Pancreas (tissue), 10 donors: ENCODE measurements around the gene SLC1A6. TPM values are rescaled to one million over a fixed set of nuclear protein-coding genes. Genes with fewer than 3 reads are reported as not detected.

Source experiments
- ATAC-seq, 4 donors: fragments of 200-7000 bp; cut with Tn5 transposase; one replicate each; pipeline versions ENCODE4 v1.8.0 to v1.9.1; 2020; ENCODE audit warnings: mild to moderate bottlenecking in 4 of 4, moderate library complexity in 4 of 4
- DNase-seq, 6 donors: peaks; one replicate each; pipeline ENCODE4 v3.0.0-alpha.2; 2020
- FAIRE-seq: peaks from 2 replicates; lab custom pipeline; 2012; peaks lifted over from hg19 to GRCh38; lab: Jason Lieb, UNC
- H3K27ac ChIP-seq, 4 donors: fragments of 200-600 bp; sonication (generic); 1 replicate in 3 of 4; 2 replicates in 1 of 4; pipeline versions ENCODE4 v1.5.0 to v1.8.0; 2020
- H3K27me3 ChIP-seq, 4 donors: fragments of 200-600 bp; one replicate each; pipeline ENCODE4 v1.8.0; 2021
- H3K36me3 ChIP-seq, 3 donors: fragments of 200-600 bp; sonication (generic) in 1 of 3; one replicate each; pipeline versions ENCODE4 v1.5.0 to v1.8.0; 2020 to 2021
- H3K4me1 ChIP-seq, 3 donors: fragments of 200-600 bp; one replicate each; pipeline ENCODE4 v1.8.0; 2021
- H3K4me3 ChIP-seq, 4 donors: fragments of 200-600 bp; sonication (generic) in 2 of 4; one replicate each; pipeline versions ENCODE4 v1.5.0 to v1.8.0; 2020 to 2021
- H3K9me3 ChIP-seq, 4 donors: fragments of 200-600 bp; one replicate each; pipeline ENCODE4 v1.8.0; 2021
- WGBS, 2 donors: extraction: QIAGEN DNeasy Blood & Tissue Kit; methylation state at CpG; one replicate each; pipeline ENCODE4 v1.1.7; 2013; 5-methylcytosine and 5-hydroxymethylcytosine counted together
- intact Hi-C, 3 donors: fragments of 100-400 bp; cut with DNase I; formaldehyde crosslinking; loops; one replicate each; pipeline versions ENCODE4 v1.11.1 to v1.14.2; 2022
- polyA plus RNA-seq, 2 donors: library from polyadenylated mRNA; stranded (reverse); fragments of 200-250 nt; gene quantifications; one replicate each; pipeline ENCODE4 v1.2.3, GENCODE V29; 2013
- total RNA-seq, 6 donors: library from RNA; stranded (reverse); fragmentation: NEBNext Ultra II Directional in 4 of 6; extraction: Animal tissue kit (Norgen Biotek cat#: 25700) in 4 of 6; gene quantifications; one replicate each; pipeline versions ENCODE4 v1.2.1 to v1.2.4, GENCODE V29; 2021 to 2023
- TF ChIP-seq, protein P1 (sequence below), 4 donors: fragments of 200-600 bp; sonication (generic) in 3 of 4; IDR thresholded peaks; one replicate each; pipeline versions ENCODE4 v1.5.0 to v1.8.0; 2021; ENCODE audit warnings: antibody characterized with exemption in 4 of 4
- donor health status: healthy with polysubstance abuse.
- donor health status: DM: no; HTN: no; CAD: no; lungs with moderate emphysema.
- donor health status: DM: no; HTN: no; CAD: no.
- donor health status: control.
- donor health status: control.
- donor health status: Bipolar disorder and iron deficiency.
- donor health status: DM: yes; HTN: yes; CAD: no.
- donor health status: DM: no; HTN: no; CAD: no.
- donor health status: DM: no; HTN: no; CAD: no.
- donor health status: DM: yes; HTN: yes; CAD: no.

SLC1A6 gene
- total and polyA plus RNA-seq, 8 donors = 0.15 to 0.38 (median 0.23) TPM; not detected in 5

DNA sequence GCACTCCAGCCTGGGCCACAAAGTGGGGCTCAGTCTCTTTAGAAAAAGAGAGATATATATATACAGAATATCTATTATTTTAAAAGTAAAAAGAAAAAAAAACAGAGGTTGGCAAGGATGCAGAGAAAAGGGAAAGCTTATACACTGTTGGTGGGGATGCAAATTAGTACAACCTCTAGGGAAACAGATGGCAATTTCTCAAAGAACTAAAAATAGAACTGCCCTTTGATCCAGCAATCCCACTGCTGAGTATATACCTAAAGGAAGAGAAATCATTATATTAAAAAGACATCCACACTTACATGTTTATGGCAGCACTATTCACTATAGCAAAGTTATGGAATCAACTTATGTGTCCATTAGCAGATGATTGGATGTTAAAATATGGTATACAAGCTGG lies 28.6 kb upstream of the SLC1A6 start:
- Histone ChIP-seq H3K9me3 (no peaks in the 10 kb centered on the region), H3K4me3 (no peak overlapping the region), H3K4me1 (peaks cover 0 to 5% (median 0%) of the 10 kb centered on the region in 3 donors), H3K27me3 (no peaks in the 10 kb centered on the region), H3K36me3 (no peaks in the 10 kb centered on the region), H3K27ac (no peak overlapping the region)
- no peak for DNase-seq
- intact Hi-C loops = no loop called here
- peak; percentile 70 to 89 (median 80) for ATAC-seq
- TF ChIP-seq, protein P1, sequence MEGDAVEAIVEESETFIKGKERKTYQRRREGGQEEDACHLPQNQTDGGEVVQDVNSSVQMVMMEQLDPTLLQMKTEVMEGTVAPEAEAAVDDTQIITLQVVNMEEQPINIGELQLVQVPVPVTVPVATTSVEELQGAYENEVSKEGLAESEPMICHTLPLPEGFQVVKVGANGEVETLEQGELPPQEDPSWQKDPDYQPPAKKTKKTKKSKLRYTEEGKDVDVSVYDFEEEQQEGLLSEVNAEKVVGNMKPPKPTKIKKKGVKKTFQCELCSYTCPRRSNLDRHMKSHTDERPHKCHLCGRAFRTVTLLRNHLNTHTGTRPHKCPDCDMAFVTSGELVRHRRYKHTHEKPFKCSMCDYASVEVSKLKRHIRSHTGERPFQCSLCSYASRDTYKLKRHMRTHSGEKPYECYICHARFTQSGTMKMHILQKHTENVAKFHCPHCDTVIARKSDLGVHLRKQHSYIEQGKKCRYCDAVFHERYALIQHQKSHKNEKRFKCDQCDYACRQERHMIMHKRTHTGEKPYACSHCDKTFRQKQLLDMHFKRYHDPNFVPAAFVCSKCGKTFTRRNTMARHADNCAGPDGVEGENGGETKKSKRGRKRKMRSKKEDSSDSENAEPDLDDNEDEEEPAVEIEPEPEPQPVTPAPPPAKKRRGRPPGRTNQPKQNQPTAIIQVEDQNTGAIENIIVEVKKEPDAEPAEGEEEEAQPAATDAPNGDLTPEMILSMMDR (IDR thresholded peaks at IDR 0.05) = no peak
- FAIRE-seq = no peak

DNA sequence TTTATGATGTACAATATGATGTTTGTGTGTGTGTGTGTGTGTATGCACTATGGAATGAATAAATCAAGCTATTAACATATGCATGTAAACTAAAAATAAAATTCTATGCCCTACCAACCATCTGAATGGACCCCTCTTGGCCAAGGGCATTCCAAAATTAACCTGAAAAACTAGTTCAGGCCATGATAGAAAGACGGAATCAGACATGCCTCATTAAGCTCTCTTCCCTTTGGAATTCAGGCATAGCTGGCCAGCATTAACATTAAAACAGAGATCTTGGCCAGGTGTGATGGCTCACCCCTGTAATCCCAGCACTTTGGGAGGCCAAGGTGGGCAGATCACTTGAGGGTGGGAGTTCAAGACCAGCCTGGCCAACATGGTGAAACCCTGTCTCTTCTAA lies 18.3 kb upstream of the SLC1A6 start:
- DNase-seq = no peak
- Histone ChIP-seq H3K36me3 (no peaks in the 10 kb centered on the region), H3K9me3 (no peaks in the 10 kb centered on the region), H3K4me1 (no peaks in the 10 kb centered on the region), H3K4me3 (no peak overlapping the region), H3K27ac (no peak overlapping the region), H3K27me3 (no peaks in the 10 kb centered on the region)
- intact Hi-C loops = no loop called here
- no peak for ATAC-seq
- FAIRE-seq = no peak
- TF ChIP-seq, protein P1 (IDR thresholded peaks at IDR 0.05) = no peak
- 59 to 69% methylated on average over 1 of the region's 1 CpG for WGBS, 2 donors

DNA sequence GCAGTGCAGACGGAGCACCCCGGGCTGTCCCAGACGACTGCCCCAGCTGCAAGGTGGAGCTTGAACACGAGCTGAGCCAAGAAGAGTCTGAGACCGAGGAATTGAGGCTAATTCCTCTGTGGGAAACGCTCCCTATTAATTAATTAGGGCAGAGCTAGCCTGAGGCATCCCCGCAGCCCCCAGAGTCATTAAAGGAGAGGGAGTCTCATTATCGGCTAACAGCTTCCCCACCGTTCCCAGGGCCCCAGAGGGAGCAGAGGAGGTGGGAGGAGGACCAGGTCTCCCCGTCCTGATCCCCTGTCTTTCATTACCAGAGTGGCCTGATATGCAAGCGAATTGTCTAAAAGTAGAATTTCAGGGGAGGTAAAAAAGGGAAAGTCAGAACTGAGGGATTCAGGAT lies 13.1 kb upstream of the SLC1A6 start:
- Histone ChIP-seq H3K36me3 (no peaks in the 10 kb centered on the region), H3K9me3 (no peaks in the 10 kb centered on the region), H3K4me1 (no peaks in the 10 kb centered on the region), H3K27me3 (no peaks in the 10 kb centered on the region), H3K27ac (no peak overlapping the region), H3K4me3 (no peak overlapping the region)
- DNase-seq (no peak), ATAC-seq (no peak), FAIRE-seq (no peak)
- intact Hi-C loops = no loop called here
- 67 to 71% methylated on average over 11 of the region's 11 CpGs for WGBS, 2 donors
- TF ChIP-seq, protein P1 (IDR thresholded peaks at IDR 0.05) = no peak

DNA sequence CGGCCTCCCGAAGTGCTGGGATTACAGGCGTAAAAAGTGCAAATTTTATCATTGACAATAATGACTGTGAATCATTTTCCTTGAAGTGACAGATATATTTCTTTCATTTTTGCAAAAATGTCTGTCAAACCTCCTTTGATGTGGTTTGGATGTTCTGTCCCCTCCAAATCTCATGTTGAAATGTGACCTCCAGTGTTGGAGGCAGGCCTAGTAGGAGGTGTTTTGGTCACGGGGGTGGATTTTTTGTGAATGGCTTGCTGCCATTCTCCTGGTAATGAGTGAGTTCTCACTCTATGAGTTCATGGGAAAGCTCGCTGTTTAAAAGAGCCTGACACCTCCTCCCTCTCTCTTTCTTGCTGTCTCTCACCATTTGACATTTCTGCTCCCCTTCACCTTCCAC lies 5.5 kb upstream of the SLC1A6 start:
- TF ChIP-seq, protein P1 (IDR thresholded peaks at IDR 0.05) = no peak
- Histone ChIP-seq H3K36me3 (no peaks in the 10 kb centered on the region), H3K4me3 (no peak overlapping the region), H3K4me1 (no peaks in the 10 kb centered on the region), H3K27me3 (no peaks in the 10 kb centered on the region), H3K9me3 (no peaks in the 10 kb centered on the region), H3K27ac (no peak overlapping the region)
- ATAC-seq (no peak), FAIRE-seq (no peak), DNase-seq (no peak)
- 81 to 84% methylated on average over 5 of the region's 5 CpGs for WGBS, 2 donors
- intact Hi-C loops = no loop called here

DNA sequence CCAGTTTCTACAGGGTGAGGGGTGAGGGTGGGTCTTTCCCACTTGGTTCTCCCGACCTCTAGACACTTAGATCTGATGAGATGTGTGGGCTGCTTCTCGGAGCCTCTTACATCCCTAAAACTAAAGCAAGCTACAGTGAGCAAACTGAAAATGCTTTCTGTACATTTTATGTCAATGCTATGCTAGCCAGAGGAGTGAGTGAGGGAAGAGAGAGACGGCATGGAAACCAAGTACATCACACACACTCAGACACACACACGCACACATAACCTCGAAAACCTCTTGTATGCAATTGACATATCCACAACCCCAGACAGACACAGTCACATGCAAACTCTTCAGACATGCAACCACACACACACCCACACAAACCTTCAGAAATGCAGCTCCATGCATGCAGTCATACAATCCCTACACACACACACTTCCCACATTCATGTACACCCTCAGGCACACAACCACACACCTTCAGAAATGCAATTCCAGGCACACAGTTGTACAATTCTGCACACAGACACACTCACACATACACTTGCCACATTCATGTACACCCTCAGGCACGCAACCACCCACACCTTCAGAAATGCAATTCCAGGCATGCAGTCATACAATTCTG lies 1.4 kb downstream of the SLC1A6 start:
- H3K27me3 ChIP-seq = peaks cover 0 to 3% (median 0%) of the 10 kb centered on the region in 4 donors
- intact Hi-C loops = no loop called here

More for the DNA sequence above, 1.4 kb downstream of the SLC1A6 start:
- no peak for ATAC-seq
- FAIRE-seq = no peak
- 60 to 83% methylated on average over 6 of the region's 6 CpGs for WGBS, 2 donors
- Histone ChIP-seq H3K9me3 (no peaks in the 10 kb centered on the region), H3K27ac (no peak overlapping the region), H3K4me1 (no peaks in the 10 kb centered on the region), H3K36me3 (no peaks in the 10 kb centered on the region), H3K4me3 (no peak overlapping the region)
- no peak for DNase-seq
- TF ChIP-seq, protein P1 (IDR thresholded peaks at IDR 0.05) = no peak
